ENCODE data around the gene JAK2. TPM values are rescaled to one million over a fixed set of nuclear protein-coding genes. Genes with fewer than 3 reads are reported as not detected.

The JAK2 gene
- total and polyA plus RNA-seq, 2 donors (not counting 3 experiments of a cell fraction or from before 2014, with no cell fraction given) = 2.1 to 10.3 TPM

GRCh38 chr9:5072871-5073270 is 87.8 kb downstream of the JAK2 start:
- BruUV-seq (replicated peaks) = no TSS peak
- Histone ChIP-seq H3K9me1 (replicated peaks; ENCODE audit: control insufficient read depth, extremely low read depth, insufficient read depth, low read length) (no peaks in the 10 kb centered on the region), H3K4me2 (ENCODE audit: insufficient read depth, low read length) (no peak overlapping the region), H3K4me1 (ENCODE audit: control insufficient read depth, extremely low read depth, insufficient read depth, low read length) (peaks cover 6% of the 10 kb centered on the region), H4K20me1 (replicated peaks; ENCODE audit: control insufficient read depth, extremely low read depth, insufficient read depth, low read length) (no peaks in the 10 kb centered on the region), H3K9me3 (replicated peaks; ENCODE audit: control insufficient read depth, insufficient read depth, low read length) (no peaks in the 10 kb centered on the region), H3K27me3 (ENCODE audit: control insufficient read depth in 2 of 2, insufficient read depth in 2 of 2, low read length in 2 of 2) (no peaks in the 10 kb centered on the region), H2AFZ (ENCODE audit: low read depth, low read length) (no peak overlapping the region), H3K36me3 (ENCODE audit: control insufficient read depth in 2 of 2, extremely low read depth in 1 of 2, insufficient read depth in 2 of 2, low read length in 2 of 2) (peaks cover 0 to 2% of the 10 kb centered on the region in 2 experiments), H3K4me3 (replicated peaks in 1 of 3; ENCODE audit: insufficient read depth in 1 of 3, low read depth in 1 of 3, low read length in 3 of 3) (no peak overlapping the region), H3K27ac (ENCODE audit: insufficient read depth, low read depth, low read length) (no peak overlapping the region), H3K9ac (replicated peaks; ENCODE audit: extremely low read depth, insufficient read depth, low read length) (no peak overlapping the region), H3K79me2 (ENCODE audit: control insufficient read depth, insufficient read depth, low read length) (no peaks in the 10 kb centered on the region)
- POLR2A ChIA-PET = no interaction called here
- intact Hi-C loops (cut with micrococcal nuclease) (no loop called here), dilution Hi-C loops (cut with MboI; ENCODE audit: extremely low pct_ligation_motif_present, low sequenced_read_pairs) (no loop called here)
- CTCF ChIA-PET = interaction anchor here (1.7 kb wide), 1 partner anchor 527 kb away, joined by 7 read pairs; no protein-coding TSS in a partner anchor
- TF ChIP-seq MAX (IDR thresholded peaks at IDR 0.05; ENCODE audit: insufficient read depth, insufficient read length) = no peak
- FAIRE-seq (no peak), DNase-seq (ENCODE audit: low read depth, low spot score) (no peak)

- no peak overlapping the region for H3K27ac ChIP-seq (ENCODE audit: insufficient read depth, low read depth, low read length)
- ChIA-PET CTCF (interaction anchor here (1.7 kb wide), 1 partner anchor 527 kb away, joined by 7 read pairs; no protein-coding TSS in a partner anchor), POLR2A (no interaction called here)
- no peaks in the 10 kb centered on the region for H4K20me1 ChIP-seq (replicated peaks; ENCODE audit: control insufficient read depth, extremely low read depth, insufficient read depth, low read length)
- intact Hi-C loops (cut with micrococcal nuclease) (no loop called here), dilution Hi-C loops (cut with MboI; ENCODE audit: extremely low pct_ligation_motif_present, low sequenced_read_pairs) (no loop called here)
- H3K4me2 ChIP-seq (ENCODE audit: insufficient read depth, low read length) = no peak overlapping the region
- TF ChIP-seq MAX (IDR thresholded peaks at IDR 0.05; ENCODE audit: insufficient read depth, insufficient read length) = no peak
- no peak for TF ChIP-seq GATA2 (IDR thresholded peaks at IDR 0.05; ENCODE audit: insufficient read depth, insufficient read length, low read depth, low read length)
- TF ChIP-seq MYC (IDR thresholded peaks at IDR 0.05; ENCODE audit: low read depth, low read length) = no peak
- TF ChIP-seq POLR2AphosphoS5 (IDR thresholded peaks at IDR 0.05; ENCODE audit: insufficient read depth, low read depth, low read length) = no peak
- no peak for TF ChIP-seq EZH2 (IDR thresholded peaks at IDR 0.05; ENCODE audit: borderline replicate concordance, low read depth, low read length, severe bottlenecking)
- no peak for TF ChIP-seq FOS (IDR thresholded peaks at IDR 0.05; ENCODE audit: borderline replicate concordance, insufficient read depth, low read length)
- TF ChIP-seq JUN (IDR thresholded peaks at IDR 0.05; ENCODE audit: borderline replicate concordance, insufficient read depth, insufficient read length, low read depth) = no peak
- TF ChIP-seq POLR2A (IDR thresholded peaks at IDR 0.05; ENCODE audit: low read depth, low read length) = no peak
- TF ChIP-seq CTCF (IDR thresholded peaks at IDR 0.05; ENCODE audit: extremely low read depth in 1 of 2, insufficient read depth in 1 of 2, low read depth in 1 of 2, low read length in 2 of 2) = no peak
- BruUV-seq (replicated peaks) = no TSS peak
- H3K9me3 ChIP-seq (replicated peaks; ENCODE audit: control insufficient read depth, insufficient read depth, low read length) = no peaks in the 10 kb centered on the region
- H3K4me1 ChIP-seq (ENCODE audit: control insufficient read depth, extremely low read depth, insufficient read depth, low read length) = peaks cover 11% of the 10 kb centered on the region
- H3K79me2 ChIP-seq (ENCODE audit: control insufficient read depth, insufficient read depth, low read length) = no peaks in the 10 kb centered on the region
- H3K4me3 ChIP-seq (replicated peaks in 1 of 3; ENCODE audit: insufficient read depth in 1 of 3, low read depth in 1 of 3, low read length in 3 of 3) = no peak overlapping the region
- H3K9ac ChIP-seq (replicated peaks; ENCODE audit: extremely low read depth, insufficient read depth, low read length) = no peak overlapping the region
- FAIRE-seq (no peak), DNase-seq (ENCODE audit: low read depth, low spot score) (no peak)
- H2AFZ ChIP-seq (ENCODE audit: low read depth, low read length) = no peak overlapping the region
- H3K27me3 ChIP-seq (ENCODE audit: control insufficient read depth in 2 of 2, insufficient read depth in 2 of 2, low read length in 2 of 2) = no peaks in the 10 kb centered on the region
- H3K9me1 ChIP-seq (replicated peaks; ENCODE audit: control insufficient read depth, extremely low read depth, insufficient read depth, low read length) = no peaks in the 10 kb centered on the region
- H3K36me3 ChIP-seq (ENCODE audit: control insufficient read depth in 2 of 2, extremely low read depth in 1 of 2, insufficient read depth in 2 of 2, low read length in 2 of 2) = peaks cover 0 to 2% of the 10 kb centered on the region in 2 experiments
Observed at GRCh38 chr9:5073701-5074100, 88.6 kb downstream of the JAK2 start.
